ENCODE measurements around the gene FHOD3. TPM values are rescaled to one million over a fixed set of nuclear protein-coding genes. Genes with fewer than 3 reads are reported as not detected.

FHOD3 gene
- total RNA-seq, 6 experiments from 2014 or later, result 0.44 to 1.2 (median 0.62) TPM

GRCh38 chr18:36322734-36323133, 25.2 kb downstream of the FHOD3 start:
- TF ChIP-seq CTCF (IDR thresholded peaks at IDR 0.05) (no peak), POLR2A (IDR thresholded peaks at IDR 0.05) (no peak)
- no peaks in the 10 kb centered on the region for H3K9me3 ChIP-seq
- H3K27me3 ChIP-seq, result no peaks in the 10 kb centered on the region
- 44% methylated on average over 3 of the region's 4 CpGs for WGBS (ENCODE audit: insufficient coverage, low coverage, low lambda C conversion rate, missing lambda C conversion rate)
- H3K36me3 ChIP-seq, result no peaks in the 10 kb centered on the region
- intact Hi-C loops (cut with DNase I), result no loop called here
- H3K4me3 ChIP-seq, result no peak overlapping the region
- H3K27ac ChIP-seq, result no peak overlapping the region
- no peaks in the 10 kb centered on the region for H3K4me1 ChIP-seq
- DNase-seq (no peak), ATAC-seq (no peak)

- H3K9me3 ChIP-seq, result no peaks in the 10 kb centered on the region
- H3K36me3 ChIP-seq, result no peaks in the 10 kb centered on the region
- H3K4me3 ChIP-seq, result no peak overlapping the region
- no peak for DNase-seq
- TF ChIP-seq POLR2A (IDR thresholded peaks at IDR 0.05), result no peak
- TF ChIP-seq CTCF (IDR thresholded peaks at IDR 0.05), result no peak
- 10% methylated on average over 1 of the region's 1 CpG for whole genome bisulfite sequencing (ENCODE audit: insufficient coverage, low coverage, low lambda C conversion rate, missing lambda C conversion rate)
- no peak overlapping the region for H3K27ac ChIP-seq
- no peaks in the 10 kb centered on the region for H3K27me3 ChIP-seq
- intact Hi-C loops (cut with DNase I), result no loop called here
- H3K4me1 ChIP-seq, result no peaks in the 10 kb centered on the region
- ATAC-seq, result no peak
Observed at GRCh38 chr18:36323421-36323820, 25.9 kb downstream of the FHOD3 start.

GRCh38 chr18:36325846-36326245, 28.3 kb downstream of the FHOD3 start:
- no peaks in the 10 kb centered on the region for H3K9me3 ChIP-seq
- ATAC-seq (no peak), DNase-seq (no peak)
- 31% methylated on average over 1 of the region's 1 CpG for WGBS (ENCODE audit: insufficient coverage, low coverage, low lambda C conversion rate, missing lambda C conversion rate)
- no peaks in the 10 kb centered on the region for H3K36me3 ChIP-seq
- TF ChIP-seq POLR2A (IDR thresholded peaks at IDR 0.05) (no peak), CTCF (IDR thresholded peaks at IDR 0.05) (no peak)
- intact Hi-C loops (cut with DNase I), result no loop called here
- no peaks in the 10 kb centered on the region for H3K4me1 ChIP-seq
- no peak overlapping the region for H3K4me3 ChIP-seq
- H3K27ac ChIP-seq, result no peak overlapping the region
- no peaks in the 10 kb centered on the region for H3K27me3 ChIP-seq

GRCh38 chr18:36326771-36327170, 29.3 kb downstream of the FHOD3 start:
- Histone ChIP-seq H3K4me3 (no peak overlapping the region), H3K27me3 (no peaks in the 10 kb centered on the region), H3K9me3 (no peaks in the 10 kb centered on the region), H3K36me3 (no peaks in the 10 kb centered on the region), H3K27ac (no peak overlapping the region), H3K4me1 (no peaks in the 10 kb centered on the region)
- TF ChIP-seq CTCF (IDR thresholded peaks at IDR 0.05) (no peak), POLR2A (IDR thresholded peaks at IDR 0.05) (no peak)
- ATAC-seq, result no peak
- intact Hi-C loops (cut with DNase I), result no loop called here
- WGBS (ENCODE audit: insufficient coverage, low coverage, low lambda C conversion rate, missing lambda C conversion rate), result 27% methylated on average over 6 of the region's 6 CpGs
- no peak for DNase-seq
